ENCODE results near the gene BRMS1. TPM values are rescaled to one million over a fixed set of nuclear protein-coding genes. Genes with fewer than 3 reads are reported as not detected.

BRMS1 gene
- total and polyA plus RNA-seq, 2 donors from 2014 or later = 32.8 to 69.7 TPM

GRCh38 chr11:66337103-66337899 is 7.6 kb downstream of the BRMS1 start:
- Histone ChIP-seq H3K36me3 (ENCODE audit: control insufficient read depth in 2 of 3, insufficient read depth in 3 of 3, low read length in 3 of 3) (peaks cover 0 to 22% (median 20%) of the 10 kb centered on the region in 3 donors), H3K9ac (ENCODE audit: low read length in 3 of 3) (no peak overlapping the region), H3K4me1 (ENCODE audit: control insufficient read depth in 2 of 3, insufficient read depth in 2 of 3, low read depth in 1 of 3, low read length in 3 of 3) (peaks cover 0 to 8% (median 2%) of the 10 kb centered on the region in 3 donors), H3K4me3 (ENCODE audit: low read length in 3 of 3) (no peak overlapping the region), H3K27ac (ENCODE audit: low read depth in 2 of 2, low read length in 2 of 2) (no peak overlapping the region), H3K27me3 (ENCODE audit: control insufficient read depth, insufficient read depth, low read length) (no peaks in the 10 kb centered on the region), H3K9me3 (ENCODE audit: control insufficient read depth in 2 of 3, insufficient read depth in 1 of 3, low read length in 3 of 3) (no peaks in the 10 kb centered on the region)
- FAIRE-seq (no peak), DNase-seq (peak in 2 of 5 donors; percentile 40 to 72)
- no peak for TF ChIP-seq CTCF (IDR thresholded peaks at IDR 0.05; ENCODE audit: borderline replicate concordance, extremely low read depth, insufficient read depth)
- intact Hi-C loops (cut with DNase I) = no loop called here

- intact Hi-C loops (cut with DNase I) = no loop called here
- Histone ChIP-seq H3K9ac (ENCODE audit: low read length in 3 of 3) (peak within 1 kb of the TSS in 2 of 3 donors; percentile 39 to 58), H3K9me3 (ENCODE audit: control insufficient read depth in 2 of 3, insufficient read depth in 1 of 3, low read length in 3 of 3) (no peaks in the 10 kb centered on the region), H3K27ac (ENCODE audit: low read depth in 2 of 2, low read length in 2 of 2) (peak within 1 kb of the TSS in 1 of 2 donors; percentile 80), H3K36me3 (ENCODE audit: control insufficient read depth in 2 of 3, insufficient read depth in 3 of 3, low read length in 3 of 3) (peaks cover 0 to 16% (median 15%) of the 10 kb centered on the region in 3 donors), H3K4me3 (ENCODE audit: low read length in 3 of 3) (peak within 1 kb of the TSS; percentile 30 to 61 (median 48)), H3K4me1 (ENCODE audit: control insufficient read depth in 2 of 3, insufficient read depth in 2 of 3, low read depth in 1 of 3, low read length in 3 of 3) (peaks cover 0 to 8% (median 2%) of the 10 kb centered on the region in 3 donors), H3K27me3 (ENCODE audit: control insufficient read depth, insufficient read depth, low read length) (no peaks in the 10 kb centered on the region)
- peak; percentile 4 for TF ChIP-seq CTCF (IDR thresholded peaks at IDR 0.05; ENCODE audit: borderline replicate concordance, extremely low read depth, insufficient read depth)
- DNase-seq (peak; percentile 45 to 91 (median 69)), FAIRE-seq (no peak)
Measured at GRCh38 chr11:66336234-66337102, 8.4 kb downstream of the BRMS1 start, which contains the start of gene RIN1. Gene RIN1, minus strand, starts transcription at chr11:66336434. Its CDS starts 32 bp downstream, at chr11:66336402.

GRCh38 chr11:66335531-66336233 is 9.2 kb downstream of the BRMS1 start:
- Histone ChIP-seq H3K36me3 (ENCODE audit: control insufficient read depth in 2 of 3, insufficient read depth in 3 of 3, low read length in 3 of 3) (peaks cover 0 to 9% (median 8%) of the 10 kb centered on the region in 3 donors), H3K27me3 (ENCODE audit: control insufficient read depth, insufficient read depth, low read length) (no peaks in the 10 kb centered on the region), H3K4me1 (ENCODE audit: control insufficient read depth in 2 of 3, insufficient read depth in 2 of 3, low read depth in 1 of 3, low read length in 3 of 3) (peaks cover 0 to 8% (median 2%) of the 10 kb centered on the region in 3 donors), H3K9me3 (ENCODE audit: control insufficient read depth in 2 of 3, insufficient read depth in 1 of 3, low read length in 3 of 3) (no peaks in the 10 kb centered on the region), H3K9ac (ENCODE audit: low read length in 3 of 3) (peak overlapping the region in 2 of 3 donors; percentile 39 to 58), H3K27ac (ENCODE audit: low read depth in 2 of 2, low read length in 2 of 2) (peak overlapping the region in 1 of 2 donors; percentile 80), H3K4me3 (ENCODE audit: low read length in 3 of 3) (peak overlapping the region; percentile 30 to 61 (median 48))
- FAIRE-seq (no peak), DNase-seq (peak in 3 of 5 donors; percentile 40 to 82 (median 66))
- intact Hi-C loops (cut with DNase I) = no loop called here
- no peak for TF ChIP-seq CTCF (IDR thresholded peaks at IDR 0.05; ENCODE audit: borderline replicate concordance, extremely low read depth, insufficient read depth)

All from kidney (tissue), 14 donors.